Duodenal mucosa (tissue), 2 donors: ENCODE results near the gene PHLDB1.

Source experiments
- H3K27ac ChIP-seq: one replicate; pipeline ENCODE4 v1.7.0; 2013; ENCODE audit warnings: low read depth, low read length
- H3K27me3 ChIP-seq, 2 donors: one replicate each; pipeline ENCODE4 v1.7.0; 2013; ENCODE audit warnings: low read length in 2 of 2, control low read depth in 1 of 2; ENCODE audit not compliant: insufficient read depth in 2 of 2, control insufficient read depth in 1 of 2
- H3K36me3 ChIP-seq, 2 donors: one replicate each; pipeline ENCODE4 v1.7.0; 2013; ENCODE audit warnings: low read length in 2 of 2, control low read depth in 1 of 2; ENCODE audit not compliant: insufficient read depth in 2 of 2, control insufficient read depth in 1 of 2
- H3K4me1 ChIP-seq, 2 donors: one replicate each; pipeline ENCODE4 v1.7.0; 2013; ENCODE audit warnings: low read length in 2 of 2, control low read depth in 1 of 2; ENCODE audit not compliant: insufficient read depth in 2 of 2, control insufficient read depth in 1 of 2
- H3K4me3 ChIP-seq, 2 donors: one replicate each; pipeline ENCODE4 v1.7.0; 2013; ENCODE audit warnings: low read length in 2 of 2, low read depth in 1 of 2
- H3K9ac ChIP-seq, 2 donors: one replicate each; pipeline ENCODE4 v1.7.0; 2013; ENCODE audit warnings: low read length in 2 of 2, low read depth in 1 of 2
- H3K9me3 ChIP-seq, 2 donors: one replicate each; pipeline ENCODE4 v1.7.0; 2013; ENCODE audit warnings: low read length in 2 of 2, control low read depth in 1 of 2; ENCODE audit not compliant: control insufficient read depth in 1 of 2

PHLDB1 gene

DNA sequence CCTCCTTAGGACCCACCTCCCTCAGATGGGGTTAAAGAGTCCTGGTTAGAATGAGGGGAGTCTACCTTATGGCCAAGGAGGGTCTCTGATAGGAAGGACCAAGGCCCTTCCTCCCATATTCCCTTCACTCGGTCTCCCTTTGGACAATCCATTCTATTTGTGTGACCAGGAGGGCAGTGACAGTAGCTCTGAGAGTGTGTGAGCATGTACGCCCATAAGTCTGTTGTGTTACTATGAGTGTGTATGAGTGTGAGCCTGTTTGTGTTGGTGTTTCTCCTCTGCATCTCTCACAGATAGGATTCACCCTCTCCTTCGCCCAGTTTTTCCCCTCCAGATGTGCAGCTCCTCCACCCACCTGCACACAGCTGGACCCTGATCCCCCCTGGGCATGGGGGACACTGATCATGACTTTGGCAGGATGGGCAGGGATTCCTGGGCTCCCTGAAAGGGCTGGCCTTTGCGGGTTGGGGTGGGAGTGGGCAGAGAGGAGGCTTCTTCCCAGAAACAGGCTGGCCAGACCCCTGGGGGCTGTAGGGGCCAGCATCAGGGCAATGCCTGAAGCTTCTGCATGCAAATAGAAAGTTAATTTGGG lies 14.5 kb downstream of the PHLDB1 start:
- Histone ChIP-seq H3K4me1 (peaks cover 43 to 52% of the 10 kb centered on the region in 2 donors), H3K27me3 (no peaks in the 10 kb centered on the region), H3K36me3 (peaks cover 0 to 2% of the 10 kb centered on the region in 2 donors), H3K9ac (peak overlapping the region in 1 of 2 donors; percentile 34), H3K27ac (peak overlapping the region; percentile 26), H3K9me3 (no peaks in the 10 kb centered on the region), H3K4me3 (peak overlapping the region; percentile 42 to 48)

GRCh38 chr11:118622376-118623268 lies 15.2 kb downstream of the PHLDB1 start:
- Histone ChIP-seq H3K27ac (no peak overlapping the region), H3K4me3 (no peak overlapping the region), H3K36me3 (peaks cover 0 to 3% of the 10 kb centered on the region in 2 donors), H3K4me1 (peaks cover 41 to 52% of the 10 kb centered on the region in 2 donors), H3K27me3 (no peaks in the 10 kb centered on the region), H3K9me3 (no peaks in the 10 kb centered on the region), H3K9ac (no peak overlapping the region)

GRCh38 chr11:118623269-118623655 lies 15.8 kb downstream of the PHLDB1 start:
- H3K36me3 ChIP-seq: peaks cover 0 to 5% of the 10 kb centered on the region in 2 donors
- no peak overlapping the region for H3K9ac ChIP-seq
- peaks cover 35 to 52% of the 10 kb centered on the region in 2 donors for H3K4me1 ChIP-seq
- no peak overlapping the region for H3K27ac ChIP-seq
- no peak overlapping the region for H3K4me3 ChIP-seq
- no peaks in the 10 kb centered on the region for H3K27me3 ChIP-seq
- no peaks in the 10 kb centered on the region for H3K9me3 ChIP-seq

DNA sequence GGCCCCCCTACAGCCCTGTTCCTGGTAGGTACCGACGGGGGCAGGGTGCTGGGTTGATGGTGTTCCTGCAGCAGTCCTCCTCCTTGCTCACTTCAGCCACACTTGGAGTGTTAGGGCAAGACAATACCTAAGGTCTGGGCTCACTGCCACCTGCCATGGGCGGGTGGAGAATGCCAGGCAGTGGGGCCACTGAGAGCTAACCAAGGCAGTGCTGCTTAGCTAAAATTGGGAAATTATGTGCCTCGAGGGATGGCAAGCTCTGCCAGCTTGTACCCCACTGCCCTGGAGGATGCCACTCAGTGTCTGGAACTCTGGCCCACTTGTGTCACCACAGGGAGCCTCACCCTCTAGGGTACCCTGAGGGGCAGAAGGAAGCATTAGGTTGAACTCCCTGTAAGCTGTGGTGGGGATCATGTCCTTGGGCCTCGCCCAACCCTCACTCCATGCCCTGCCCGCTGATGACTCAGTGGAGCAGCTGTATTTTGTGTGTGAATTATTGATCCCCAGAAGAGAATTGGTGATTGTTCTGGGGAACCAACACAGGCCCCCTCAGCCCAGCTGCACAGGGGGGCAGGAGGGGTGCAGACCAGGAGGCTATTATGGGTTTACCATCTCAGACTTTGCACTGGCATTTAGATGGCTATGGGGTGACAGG lies 17.7 kb downstream of the PHLDB1 start:
- Histone ChIP-seq H3K27me3 (no peaks in the 10 kb centered on the region), H3K36me3 (peaks cover 0 to 5% of the 10 kb centered on the region in 2 donors), H3K27ac (no peak overlapping the region), H3K4me1 (peaks cover 35 to 47% of the 10 kb centered on the region in 2 donors), H3K9ac (no peak overlapping the region), H3K9me3 (no peaks in the 10 kb centered on the region), H3K4me3 (no peak overlapping the region)

DNA sequence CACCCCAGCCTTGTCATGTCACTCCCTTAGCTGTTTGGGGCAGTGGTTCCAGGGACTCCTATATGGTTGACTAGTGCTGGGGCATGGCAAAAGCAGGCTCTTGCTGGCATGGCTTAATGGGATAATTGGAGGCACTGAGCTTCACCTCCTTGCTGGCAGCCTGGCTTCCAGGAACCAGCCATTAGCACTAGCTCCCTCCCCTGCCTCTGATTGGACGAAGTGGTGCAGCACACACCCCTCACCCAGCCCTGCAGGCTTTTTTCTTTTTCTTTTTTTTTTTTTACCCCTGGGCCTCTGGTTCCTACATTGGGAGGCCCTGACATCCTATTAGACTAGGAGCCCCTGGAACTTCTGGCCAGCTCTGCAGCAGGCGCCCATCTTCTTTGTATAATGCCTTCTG lies 18.6 kb downstream of the PHLDB1 start:
- H3K4me3 ChIP-seq: no peak overlapping the region
- no peaks in the 10 kb centered on the region for H3K27me3 ChIP-seq
- H3K9ac ChIP-seq: no peak overlapping the region
- no peak overlapping the region for H3K27ac ChIP-seq
- H3K4me1 ChIP-seq: peaks cover 38 to 47% of the 10 kb centered on the region in 2 donors
- H3K9me3 ChIP-seq: no peaks in the 10 kb centered on the region
- H3K36me3 ChIP-seq: peaks cover 0 to 9% of the 10 kb centered on the region in 2 donors

DNA sequence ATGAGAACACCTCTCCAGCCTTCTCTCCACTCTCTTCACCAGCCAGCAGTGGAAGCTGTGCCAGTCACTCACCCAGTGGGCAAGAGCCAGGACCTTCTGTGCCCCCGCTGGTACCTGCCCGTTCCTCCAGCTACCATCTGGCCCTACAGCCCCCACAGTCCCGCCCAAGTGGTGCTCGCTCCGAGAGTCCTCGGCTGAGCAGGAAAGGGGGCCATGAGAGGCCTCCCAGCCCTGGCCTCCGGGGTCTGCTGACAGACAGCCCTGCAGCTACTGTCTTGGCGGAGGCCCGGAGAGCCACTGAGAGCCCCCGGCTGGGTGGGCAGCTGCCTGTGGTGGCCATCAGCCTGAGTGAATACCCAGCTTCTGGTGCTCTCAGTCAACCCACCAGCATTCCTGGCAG lies 20.2 kb downstream of the PHLDB1 start:
- Histone ChIP-seq H3K4me1 (peaks cover 47 to 48% of the 10 kb centered on the region in 2 donors), H3K4me3 (no peak overlapping the region), H3K9ac (no peak overlapping the region), H3K27me3 (no peaks in the 10 kb centered on the region), H3K27ac (no peak overlapping the region), H3K36me3 (peaks cover 0 to 9% of the 10 kb centered on the region in 2 donors), H3K9me3 (no peaks in the 10 kb centered on the region)

GRCh38 chr11:118628031-118628430 lies 20.6 kb downstream of the PHLDB1 start:
- no peaks in the 10 kb centered on the region for H3K27me3 ChIP-seq
- H3K36me3 ChIP-seq: peaks cover 0 to 9% of the 10 kb centered on the region in 2 donors
- H3K9ac ChIP-seq: no peak overlapping the region
- no peak overlapping the region for H3K27ac ChIP-seq
- H3K9me3 ChIP-seq: no peaks in the 10 kb centered on the region
- no peak overlapping the region for H3K4me3 ChIP-seq
- H3K4me1 ChIP-seq: peaks cover 42 to 49% of the 10 kb centered on the region in 2 donors

DNA sequence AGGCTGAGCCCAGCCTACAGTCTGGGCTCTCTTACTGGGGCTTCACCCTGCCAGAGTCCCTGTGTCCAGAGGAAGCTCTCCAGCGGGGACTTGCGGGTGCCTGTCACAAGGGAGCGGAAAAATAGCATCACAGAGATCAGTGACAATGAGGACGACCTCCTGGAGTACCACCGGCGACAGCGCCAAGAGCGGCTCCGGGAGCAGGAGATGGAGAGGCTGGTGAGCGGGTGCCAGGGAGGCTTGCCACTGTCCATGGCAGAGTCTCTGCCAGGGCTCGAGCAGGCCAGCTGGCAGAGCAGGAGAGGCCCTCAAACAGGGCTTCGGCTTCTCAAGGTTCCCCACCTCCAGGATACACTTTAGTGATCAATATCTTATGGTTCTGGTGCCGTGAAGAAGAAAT lies 21.0 kb downstream of the PHLDB1 start:
- H3K27me3 ChIP-seq: no peaks in the 10 kb centered on the region
- peaks cover 0 to 9% of the 10 kb centered on the region in 2 donors for H3K36me3 ChIP-seq
- peaks cover 41 to 53% of the 10 kb centered on the region in 2 donors for H3K4me1 ChIP-seq
- no peak overlapping the region for H3K27ac ChIP-seq
- no peaks in the 10 kb centered on the region for H3K9me3 ChIP-seq
- no peak overlapping the region for H3K4me3 ChIP-seq
- no peak overlapping the region for H3K9ac ChIP-seq

DNA sequence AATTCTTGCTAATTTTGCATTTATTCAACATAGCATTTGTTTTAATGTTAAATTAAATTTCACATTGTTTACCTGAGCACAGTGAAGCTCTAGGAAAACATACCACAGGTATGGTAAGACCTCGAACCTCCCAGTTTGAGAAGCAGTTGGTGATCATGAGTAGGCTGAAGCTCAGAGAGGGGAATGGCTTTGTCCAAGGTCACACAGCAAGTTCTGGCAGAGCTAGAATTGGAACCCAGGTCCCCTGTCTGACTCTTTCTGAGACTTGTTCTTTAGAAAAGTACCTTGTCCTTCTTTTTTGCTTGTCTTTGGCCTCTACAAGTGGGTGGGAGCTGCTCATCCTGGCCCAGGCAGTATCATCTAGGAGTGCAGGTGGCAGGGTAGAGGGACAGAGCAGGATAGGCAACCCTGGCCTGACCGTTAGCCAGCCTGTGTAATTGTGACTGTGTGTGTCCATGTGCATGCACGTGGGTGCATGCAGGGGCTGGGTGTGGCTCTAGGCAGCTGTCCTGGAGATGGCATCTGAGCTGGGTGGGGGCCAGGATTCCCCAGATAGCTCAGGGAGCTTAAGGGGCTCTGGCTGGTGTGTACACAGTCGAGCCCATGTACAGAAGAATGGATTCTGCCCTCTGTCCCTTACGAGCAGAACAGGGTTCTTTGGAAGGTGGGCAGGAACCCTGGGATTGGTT lies 21.6 kb downstream of the PHLDB1 start:
- Histone ChIP-seq H3K4me3 (no peak overlapping the region), H3K9me3 (no peaks in the 10 kb centered on the region), H3K27me3 (no peaks in the 10 kb centered on the region), H3K4me1 (peaks cover 46 to 59% of the 10 kb centered on the region in 2 donors), H3K27ac (no peak overlapping the region), H3K9ac (no peak overlapping the region), H3K36me3 (peaks cover 0 to 9% of the 10 kb centered on the region in 2 donors)
